HG03139 (cell line): ENCODE measurements around the gene OLR1.
"Not testable (repeated sequence)": the region's sequence is repeated elsewhere in the genome, so short reads cannot be mapped to it uniquely, and the experiment has no call there.

Source experiments
- ATAC-seq: cut with Tn5 transposase; IDR thresholded peaks from one replicate; pipeline ENCODE4 v1.9.1; 2021; ENCODE audit not compliant: unreplicated experiment

The OLR1 gene

GRCh38 chr12:10191865-10192264 lies 19.9 kb upstream of the OLR1 start:
- ATAC-seq = no peak

GRCh38 chr12:10190558-10191388 lies 18.8 kb upstream of the OLR1 start:
- peak; percentile 71 for ATAC-seq

GRCh38 chr12:10189653-10190052 lies 17.7 kb upstream of the OLR1 start:
- no peak for ATAC-seq

GRCh38 chr12:10186958-10187357 lies 15.0 kb upstream of the OLR1 start:
- ATAC-seq = not testable (repeated sequence)

- no peak for ATAC-seq
These were observed 14.4 kb upstream of the OLR1 start for GRCh38 chr12:10186299-10186698.

GRCh38 chr12:10184261-10184843 lies 12.4 kb upstream of the OLR1 start:
- no peak for ATAC-seq

GRCh38 chr12:10182354-10183049 lies 10.6 kb upstream of the OLR1 start:
- ATAC-seq = no peak

- ATAC-seq = no peak
These were observed 7.8 kb upstream of the OLR1 start for GRCh38 chr12:10179776-10180181.

GRCh38 chr12:10178821-10179220 lies 6.9 kb upstream of the OLR1 start, which contains the start of gene TMEM52B:
TSS of gene TMEM52B (plus strand) at chr12:10179032. CDS start at chr12:10179575, 543 bp downstream.
- no peak for ATAC-seq

GRCh38 chr12:10175846-10176636 lies 4.1 kb upstream of the OLR1 start:
- no peak for ATAC-seq

- no peak for ATAC-seq
These were observed 3.2 kb upstream of the OLR1 start for GRCh38 chr12:10174986-10175614.

GRCh38 chr12:10170216-10170615 lies 1.7 kb downstream of the OLR1 start:
- no peak for ATAC-seq

GRCh38 chr12:10169104-10169503 lies 2.8 kb downstream of the OLR1 start:
- ATAC-seq = no peak

GRCh38 chr12:10167599-10167998 lies 4.3 kb downstream of the OLR1 start:
- ATAC-seq = no peak

GRCh38 chr12:10165421-10165820 lies 6.5 kb downstream of the OLR1 start:
- ATAC-seq = no peak

- no peak for ATAC-seq
These were observed 8.8 kb downstream of the OLR1 start for GRCh38 chr12:10163084-10163483.

GRCh38 chr12:10160617-10161385 lies 11.1 kb downstream of the OLR1 start:
- no peak for ATAC-seq

- no peak for ATAC-seq
These were observed 12.7 kb downstream of the OLR1 start for GRCh38 chr12:10159280-10159679.

GRCh38 chr12:10158406-10158805 lies 13.5 kb downstream of the OLR1 start:
- no peak for ATAC-seq

- no peak for ATAC-seq
These were observed 16.0 kb downstream of the OLR1 start for GRCh38 chr12:10155966-10156365.
